K562 (cell line): ENCODE results near the gene AIG1. TPM values are rescaled to one million over a fixed set of nuclear protein-coding genes. Genes with fewer than 3 reads are reported as not detected.

ENCODE experiments used
- ATAC-seq: fragments of 200-7000 bp; cut with Tn5 transposase; 3 replicates; pipeline ENCODE4 v1.9.1; 2020; ENCODE audit warnings: moderate library complexity
- BruUV-seq: library from RNA; stranded (reverse); fragments of 400-500 nt; replicated peaks from 2 replicates; lab custom pipeline; 2021; lab: Mats Ljungman, UMichigan
- CTCF ChIA-PET: fragments of 300-600 bp; formaldehyde crosslinking; extraction: SDS; loops from one replicate; lab custom pipeline; 2021; ENCODE audit warnings: low intra/inter-chr PET ratio; lab: Yijun Ruan, JAX
- POLR2A ChIA-PET: fragments of 300-600, 350-650 bp; sonication (Branson Sonifier 250); formaldehyde crosslinking; extraction: SDS; loops from one replicate; lab custom pipeline; 2021; ENCODE audit warnings: antibody characterized with exemption, inconsistent platforms; lab: Yijun Ruan, JAX
- DNase-seq, 4 experiments: peaks; one replicate each; pipeline versions ENCODE4 v3.0.0 to v3.0.0-alpha.2; 2011 to 2018; ENCODE audit warnings: low spot score in 3 of 4, mixed read lengths in 3 of 4; ENCODE audit errors: extremely low read depth in 1 of 4
- FAIRE-seq: peaks from 2 replicates; lab custom pipeline; 2011; peaks lifted over from hg19 to GRCh38; lab: Jason Lieb, UNC
- H2AFZ ChIP-seq: 2 replicates; pipeline ENCODE4 v1.6.0; 2011; ENCODE audit warnings: low read depth, low read length, control low read depth, inconsistent platforms
- H3K27ac ChIP-seq: fragments of 200-600 bp; 3 replicates; pipeline ENCODE4 v1.8.0; 2011; ENCODE audit warnings: low read depth, mild to moderate bottlenecking, control low read depth, inconsistent platforms, low read length, moderate library complexity, mixed read lengths; ENCODE audit errors: extremely low read depth
- H3K27me3 ChIP-seq, 2 experiments: fragments of 300-600 bp in 1 of 2; 2 replicates in 1 of 2; 3 replicates in 1 of 2; pipeline versions ENCODE4 v1.6.0 to v1.8.0; 2011; ENCODE audit warnings: inconsistent platforms in 2 of 2, low read length in 2 of 2, mild to moderate bottlenecking in 1 of 2, mixed read lengths in 1 of 2, moderate library complexity in 1 of 2; ENCODE audit not compliant: control insufficient read depth in 2 of 2, insufficient read depth in 2 of 2
- H3K36me3 ChIP-seq: fragments of 300-600 bp; 3 replicates; pipeline ENCODE4 v1.8.0; 2011; ENCODE audit warnings: mild to moderate bottlenecking, low read length, inconsistent platforms; ENCODE audit not compliant: control insufficient read depth, insufficient read depth
- H3K4me1 ChIP-seq, 2 experiments: fragments of 200-600 bp in 1 of 2; replicated peaks in 1 of 2; 2 replicates in 1 of 2; 3 replicates in 1 of 2; pipeline versions ENCODE4 v1.5.1 to v1.8.0; 2011; ENCODE audit warnings: inconsistent platforms in 2 of 2, low read length in 2 of 2, mild to moderate bottlenecking in 1 of 2, mixed read lengths in 1 of 2, moderate library complexity in 1 of 2; ENCODE audit not compliant: control insufficient read depth in 2 of 2, insufficient read depth in 2 of 2
- H3K4me2 ChIP-seq: 2 replicates; pipeline ENCODE4 v1.6.1; 2011; ENCODE audit warnings: low read length, control low read depth, inconsistent platforms, mixed read lengths; ENCODE audit not compliant: insufficient read depth
- H3K4me3 ChIP-seq: fragments of 200-600 bp; sonication (generic), shearing (Covaris generic); 2 replicates; pipeline ENCODE4 v1.5.1; 2016; ENCODE audit warnings: control low read depth, inconsistent platforms
- H3K79me2 ChIP-seq: fragments of 200-600 bp; 3 replicates; pipeline ENCODE4 v1.8.0; 2011; ENCODE audit warnings: low read length, inconsistent platforms; ENCODE audit not compliant: control insufficient read depth, insufficient read depth
- H3K9ac ChIP-seq, 2 experiments: 2 replicates each; pipeline versions ENCODE4 v1.6.0 to v1.6.1; 2011; ENCODE audit warnings: low read depth in 2 of 2, low read length in 2 of 2, control low read depth in 1 of 2, inconsistent platforms in 1 of 2, mild to moderate bottlenecking in 1 of 2, mixed read lengths in 1 of 2; ENCODE audit not compliant: insufficient read depth in 1 of 2
- H3K9me1 ChIP-seq: one replicate; pipeline ENCODE4 v1.6.0; 2011; ENCODE audit warnings: inconsistent platforms, mild to moderate bottlenecking, low read length, moderate library complexity; ENCODE audit not compliant: control insufficient read depth, insufficient read depth
- H3K9me3 ChIP-seq: replicated peaks from 2 replicates; pipeline ENCODE4 v1.5.1; 2011; ENCODE audit warnings: low read depth, low read length, inconsistent platforms; ENCODE audit not compliant: control insufficient read depth, insufficient read depth
- H4K20me1 ChIP-seq: replicated peaks from 2 replicates; pipeline ENCODE4 v1.6.1; 2011; ENCODE audit warnings: low read length, inconsistent platforms, mixed read lengths; ENCODE audit not compliant: control insufficient read depth, insufficient read depth
- C11orf30 ChIP-seq: fragments of 450-650 bp; IDR thresholded peaks from 2 replicates; pipeline ENCODE4 v1.6.1; 2016; ENCODE audit warnings: low read depth, mild to moderate bottlenecking
- CBFB ChIP-seq: sonication (generic); formaldehyde crosslinking; IDR thresholded peaks from 2 replicates; pipeline ENCODE4 v1.4.0; 2020; ENCODE audit warnings: mild to moderate bottlenecking, missing genetic modification reagents
- CCNT2 ChIP-seq: IDR thresholded peaks from 2 replicates; pipeline ENCODE4 v1.6.1; 2011; ENCODE audit warnings: borderline replicate concordance, low read depth, mild to moderate bottlenecking, moderate library complexity, mixed read lengths, low read length; ENCODE audit not compliant: insufficient read length; ENCODE audit errors: extremely low read depth
- CEBPG ChIP-seq, 3 experiments: fragments of 200-800 bp in 1 of 3; sonication (Bioruptor generic) in 1 of 3; sonication (generic) in 1 of 3; formaldehyde crosslinking in 1 of 3; IDR thresholded peaks in 2 of 3; conservative IDR thresholded peaks in 1 of 3; 2 replicates each; pipeline versions ENCODE4 v1.6.1 to v1.8.0; 2016 to 2022; ENCODE audit warnings: missing compliant biosample characterization in 2 of 3, missing genetic modification characterization in 2 of 3, mild to moderate bottlenecking in 1 of 3, missing genetic modification reagents in 1 of 3
- HEY1 ChIP-seq: fragments of 250-450 bp; sonication (Bioruptor Pico); IDR thresholded peaks from 2 replicates; pipeline ENCODE4 v1.5.0; 2020; ENCODE audit warnings: mild to moderate bottlenecking, moderate library complexity, borderline replicate concordance
- KAT8 ChIP-seq: fragments of 450-650 bp; IDR thresholded peaks from 2 replicates; pipeline ENCODE4 v1.6.1; 2016; ENCODE audit warnings: low read depth, mild to moderate bottlenecking
- PKNOX1 ChIP-seq: fragments of 450-650 bp; IDR thresholded peaks from 2 replicates; pipeline ENCODE4 v1.6.1; 2016
- PTBP1 ChIP-seq: fragments of 200-400 bp; formaldehyde crosslinking; IDR thresholded peaks from 2 replicates; pipeline ENCODE4 v1.6.1; 2017; ENCODE audit warnings: low read depth, low read length
- SMAD3 ChIP-seq: fragments of 450-650 bp; formaldehyde crosslinking; conservative IDR thresholded peaks from 2 replicates; pipeline ENCODE4 v1.4.0; 2020; ENCODE audit warnings: mild to moderate bottlenecking
- ZBTB17 ChIP-seq: fragments of 450-650 bp; formaldehyde crosslinking; IDR thresholded peaks from 2 replicates; pipeline ENCODE4 v1.4.0; 2020; ENCODE audit warnings: mild to moderate bottlenecking
- ZNF124 ChIP-seq: sonication (generic); formaldehyde crosslinking; IDR thresholded peaks from 2 replicates; pipeline ENCODE4 v1.8.1; 2022; ENCODE audit warnings: missing genetic modification reagents
- ZNF175 ChIP-seq: fragments of 200-800 bp; sonication (Bioruptor generic); IDR thresholded peaks from 2 replicates; pipeline ENCODE4 v1.6.1; 2016; ENCODE audit warnings: low read depth, mild to moderate bottlenecking, missing genetic modification characterization, missing compliant biosample characterization
- ZNF384 ChIP-seq: IDR thresholded peaks from 2 replicates; pipeline ENCODE4 v1.6.1; 2012; ENCODE audit warnings: low read depth, low read length, improper control_type of control experiment
- WGBS: fragments of 100-300 bp; shearing (Covaris generic); methylation state at CpG from one replicate; pipeline ENCODE4 v1.1.6; 2016; ENCODE audit warnings: low coverage, mixed read lengths; ENCODE audit not compliant: insufficient coverage; ENCODE audit errors: missing lambda C conversion rate; 5-methylcytosine and 5-hydroxymethylcytosine counted together
- in situ Hi-C: fragments of 300-500 bp; cut with MboI; formaldehyde crosslinking; loops from 4 replicates; pipeline ENCODE4 v1.15.0; 2018; ENCODE audit warnings: inconsistent platforms, mixed read lengths
- intact Hi-C: fragments of 100-400 bp; cut with micrococcal nuclease; formaldehyde crosslinking; loops from 2 replicates; pipeline ENCODE4 v1.14.2; 2022
- polyA plus RNA-seq, 8 experiments: library from polyadenylated mRNA; depleted of rRNA in 4 of 8; stranded (reverse) in 5 of 8; unstranded in 3 of 8; fragments of >200 nt; fragmentation: Nextera tagmentation in 2 of 8; fragmentation: Illumina TruSeq in 1 of 8; extraction: Ambion mirVana in 2 of 8; extraction: Trizol in 1 of 8; gene quantifications; 2 replicates each; pipeline versions ENCODE4 v1.2.1 to v1.2.3, GENCODE V29; 2011 to 2014; ENCODE audit warnings: inconsistent platforms in 1 of 8, missing spikeins in 1 of 8
- total RNA-seq, 7 experiments: library from RNA; depleted of rRNA in 6 of 7; stranded (reverse); fragments of >200 nt in 6 of 7; fragmentation: Illumina TruSeq in 2 of 7; extraction: Trizol in 2 of 7; gene quantifications; 2 replicates each; pipeline versions ENCODE4 v1.2.1 to v1.2.3, GENCODE V29; 2011 to 2021; ENCODE audit warnings: low replicate concordance in 1 of 7
- TF ChIP-seq, protein P1 (sequence below), 2 experiments: fragments of 450-650 bp; IDR thresholded peaks; 2 replicates each; pipeline ENCODE4 v1.6.1; 2018; ENCODE audit warnings: mild to moderate bottlenecking in 2 of 2, low read depth in 1 of 2; ENCODE audit not compliant: partially characterized antibody in 2 of 2

AIG1 gene
- total and polyA plus RNA-seq, 9 of the 15 experiments (the other 6 are each of a cell fraction or from before 2014, with no cell fraction given): 74.8 to 333 (median 127) TPM

DNA sequence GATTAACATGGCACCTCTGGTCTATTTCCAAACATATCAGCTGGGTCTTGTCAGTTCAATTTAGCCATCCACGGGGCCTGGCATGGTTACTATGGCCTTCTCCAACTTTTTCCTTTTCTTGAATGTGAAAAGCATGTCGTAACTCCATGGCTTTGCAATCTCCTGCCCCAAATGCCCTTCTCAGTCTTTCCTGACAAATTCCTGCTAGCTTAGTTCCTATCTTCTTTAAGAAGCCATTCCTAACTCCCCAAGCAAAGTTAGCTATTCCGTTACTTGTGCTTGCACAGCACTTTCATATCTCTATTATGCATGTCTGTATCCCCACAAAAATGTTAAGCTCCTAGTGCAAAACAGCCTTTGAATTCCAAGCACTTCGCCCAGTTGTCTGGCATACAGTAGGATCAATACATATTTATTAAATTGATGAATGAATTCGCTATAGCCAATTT, 105.6 kb downstream of the AIG1 start (continued):
- TF ChIP-seq HEY1 (no peak), PTBP1 (no peak), CBFB (CRISPR knock-in tag) (no peak), ZNF384 (no peak)

GRCh38 chr6:143167224-143167623, 106.5 kb downstream of the AIG1 start:
- ATAC-seq: peak; percentile 47
- Histone ChIP-seq H3K9me1 (no peaks in the 10 kb centered on the region), H3K4me1 (peaks cover 12 to 22% of the 10 kb centered on the region in 2 experiments), H3K79me2 (peaks cover 87% of the 10 kb centered on the region), H3K9me3 (peaks cover 3% of the 10 kb centered on the region; the same call in 1 of the 2 replicates), H3K27ac (peak overlapping the region; percentile 84), H2AFZ (peak overlapping the region; percentile 49), H3K9ac (peak overlapping the region in 1 of 2 experiments; percentile 88; a peak in 2 of 4 replicates), H3K4me3 (peak overlapping the region; percentile 51), H3K36me3 (peaks cover 59% of the 10 kb centered on the region), H3K4me2 (peak overlapping the region; percentile 94), H4K20me1 (no peaks in the 10 kb centered on the region), H3K27me3 (no peaks in the 10 kb centered on the region)
- 3% methylated on average over 2 of the region's 2 CpGs for WGBS
- BruUV-seq: no TSS peak
- CTCF ChIA-PET: interaction anchor here (0.5 kb wide), 1 partner anchor 18 kb away, joined by 3 read pairs; no protein-coding TSS in a partner anchor
- POLR2A ChIA-PET: interaction anchor here (1.4 to 2.2 kb wide), 2 partner anchors 9 to 12 kb away, joined by 7 to 8 read pairs; no protein-coding TSS in a partner anchor
- peak in 1 of 4 experiments; percentile 54 for DNase-seq
- intact Hi-C loops: loop anchor here (10.0 kb wide), 1 partner anchor 222 kb away; the partner anchor contains the start of gene HIVEP2
- FAIRE-seq: no peak
- in situ Hi-C loops: no loop called here
- TF ChIP-seq SMAD3 (CRISPR knock-in tag): 0 out of 2 replicates have a peak, but pooled peaks have one; percentile 23
- TF ChIP-seq CCNT2: no peak
- 0 out of 2 replicates have a peak, but pooled peaks have one; percentile 64 for TF ChIP-seq ZNF175 (CRISPR knock-in tag)
- TF ChIP-seq ZNF124 (CRISPR knock-in tag): no peak
- peak; percentile 36; the same call in 1 of the 2 replicates for TF ChIP-seq C11orf30
- TF ChIP-seq, protein P1, sequence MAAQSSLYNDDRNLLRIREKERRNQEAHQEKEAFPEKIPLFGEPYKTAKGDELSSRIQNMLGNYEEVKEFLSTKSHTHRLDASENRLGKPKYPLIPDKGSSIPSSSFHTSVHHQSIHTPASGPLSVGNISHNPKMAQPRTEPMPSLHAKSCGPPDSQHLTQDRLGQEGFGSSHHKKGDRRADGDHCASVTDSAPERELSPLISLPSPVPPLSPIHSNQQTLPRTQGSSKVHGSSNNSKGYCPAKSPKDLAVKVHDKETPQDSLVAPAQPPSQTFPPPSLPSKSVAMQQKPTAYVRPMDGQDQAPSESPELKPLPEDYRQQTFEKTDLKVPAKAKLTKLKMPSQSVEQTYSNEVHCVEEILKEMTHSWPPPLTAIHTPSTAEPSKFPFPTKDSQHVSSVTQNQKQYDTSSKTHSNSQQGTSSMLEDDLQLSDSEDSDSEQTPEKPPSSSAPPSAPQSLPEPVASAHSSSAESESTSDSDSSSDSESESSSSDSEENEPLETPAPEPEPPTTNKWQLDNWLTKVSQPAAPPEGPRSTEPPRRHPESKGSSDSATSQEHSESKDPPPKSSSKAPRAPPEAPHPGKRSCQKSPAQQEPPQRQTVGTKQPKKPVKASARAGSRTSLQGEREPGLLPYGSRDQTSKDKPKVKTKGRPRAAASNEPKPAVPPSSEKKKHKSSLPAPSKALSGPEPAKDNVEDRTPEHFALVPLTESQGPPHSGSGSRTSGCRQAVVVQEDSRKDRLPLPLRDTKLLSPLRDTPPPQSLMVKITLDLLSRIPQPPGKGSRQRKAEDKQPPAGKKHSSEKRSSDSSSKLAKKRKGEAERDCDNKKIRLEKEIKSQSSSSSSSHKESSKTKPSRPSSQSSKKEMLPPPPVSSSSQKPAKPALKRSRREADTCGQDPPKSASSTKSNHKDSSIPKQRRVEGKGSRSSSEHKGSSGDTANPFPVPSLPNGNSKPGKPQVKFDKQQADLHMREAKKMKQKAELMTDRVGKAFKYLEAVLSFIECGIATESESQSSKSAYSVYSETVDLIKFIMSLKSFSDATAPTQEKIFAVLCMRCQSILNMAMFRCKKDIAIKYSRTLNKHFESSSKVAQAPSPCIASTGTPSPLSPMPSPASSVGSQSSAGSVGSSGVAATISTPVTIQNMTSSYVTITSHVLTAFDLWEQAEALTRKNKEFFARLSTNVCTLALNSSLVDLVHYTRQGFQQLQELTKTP (IDR thresholded peaks at IDR 0.05; ENCODE audit: low read depth in 1 of 2, partially characterized antibody in 2 of 2): peak; percentile 25 to 50
- 0 out of 2 replicates have a peak, but pooled peaks have one; percentile 9 for TF ChIP-seq HEY1
- TF ChIP-seq PKNOX1: peak; percentile 22; the same call in 1 of the 2 replicates
- 0 out of 2 replicates have a peak, but pooled peaks have one; percentile 8 for TF ChIP-seq ZBTB17 (CRISPR knock-in tag)
- peak; percentile 92 for TF ChIP-seq CEBPG (CRISPR knock-in tag; IDR thresholded peaks at IDR 0.05)
- TF ChIP-seq CEBPG (tag; conservative IDR thresholded peaks at IDR 0.05 in 1 of 2, IDR thresholded peaks at IDR 0.05 in 1 of 2): peak; percentile 89 to 96
- no peak for TF ChIP-seq KAT8
